Transverse colon (tissue), 4 donors: ENCODE measurements around the gene SPACDR. TPM values are rescaled to one million over a fixed set of nuclear protein-coding genes. Genes with fewer than 3 reads are reported as not detected.

Experiments
- DNase-seq: peaks from one replicate; pipeline ENCODE4 v3.0.0-alpha.2; 2019
- H3K27ac ChIP-seq, 4 donors: fragments of 200-600 bp; sonication (generic); 2 replicates each; pipeline ENCODE4 v1.5.1; 2016 to 2018; ENCODE audit warnings: inconsistent platforms in 4 of 4
- H3K27me3 ChIP-seq: fragments of 200-600 bp; sonication (generic); 2 replicates; pipeline ENCODE4 v1.5.1; 2017; ENCODE audit warnings: inconsistent platforms
- H3K36me3 ChIP-seq, 4 donors: fragments of 200-600 bp; sonication (generic); 2 replicates each; pipeline ENCODE4 v1.5.1; 2017 to 2019; ENCODE audit warnings: inconsistent platforms in 4 of 4
- H3K4me1 ChIP-seq, 4 donors: fragments of 200-600 bp; sonication (generic); 2 replicates each; pipeline ENCODE4 v1.5.1; 2017 to 2020; ENCODE audit warnings: inconsistent platforms in 4 of 4
- H3K4me3 ChIP-seq, 4 donors: fragments of 200-600 bp; sonication (generic); 1 replicate in 1 of 4; 2 replicates in 3 of 4; pipeline versions ENCODE4 v1.5.1 to v1.6.1; 2017 to 2019; ENCODE audit warnings: inconsistent platforms in 4 of 4
- H3K9me3 ChIP-seq, 2 donors: fragments of 200-600 bp; sonication (generic); 2 replicates each; pipeline ENCODE4 v1.5.1; 2017 to 2019; ENCODE audit warnings: inconsistent platforms in 2 of 2
- CTCF ChIP-seq, 5 experiments: fragments of 200-600 bp in 3 of 5; fragments of 450-650 bp in 2 of 5; sonication (generic) in 3 of 5; IDR thresholded peaks; 1 replicate in 2 of 5; 2 replicates in 3 of 5; pipeline ENCODE4 v1.5.1; 2016 to 2017; ENCODE audit warnings: antibody characterized with exemption in 5 of 5, inconsistent platforms in 3 of 5, mild to moderate bottlenecking in 2 of 5, moderate library complexity in 1 of 5
- EP300 ChIP-seq: sonication (generic); formaldehyde crosslinking; IDR thresholded peaks from one replicate; pipeline ENCODE4 v1.6.1; 2017; ENCODE audit warnings: antibody characterized with exemption, low read depth
- POLR2A ChIP-seq: fragments of 450-650 bp; IDR thresholded peaks from one replicate; pipeline ENCODE4 v1.6.1; 2016; ENCODE audit warnings: antibody characterized with exemption, mild to moderate bottlenecking, moderate library complexity
- POLR2AphosphoS5 ChIP-seq, 3 donors: sonication (generic); formaldehyde crosslinking; IDR thresholded peaks; one replicate each; pipeline ENCODE4 v1.6.1; 2016; ENCODE audit warnings: antibody characterized with exemption in 3 of 3
- WGBS, 2 donors: methylation state at CpG; one replicate each; pipeline ENCODE4 v1.1.5; 2018; ENCODE audit warnings: low coverage in 1 of 2; 5-methylcytosine and 5-hydroxymethylcytosine counted together
- in situ Hi-C, 4 donors: fragments of 200-750 bp; cut with MboI; loops; one replicate each; pipeline versions ENCODE4 v1.15.0 to v1.15.1; 2017; ENCODE audit warnings: low sequenced_read_pairs in 3 of 4, low pct_ligation_motif_present in 1 of 4, low pct_unique_long_range_greater_than_20kb in 1 of 4
- intact Hi-C: fragments of 100-400 bp; cut with DNase I; formaldehyde crosslinking; loops from one replicate; pipeline ENCODE4 v1.15.1; 2023; ENCODE audit warnings: low total_unique reads
- total RNA-seq, 4 donors: library from RNA; depleted of rRNA; stranded (reverse); fragments of >200 nt; gene quantifications; one replicate each; pipeline ENCODE4 v1.1.0, GENCODE V29; 2016

SPACDR gene
- total RNA-seq, 4 donors from 2014 or later = not detected

DNA sequence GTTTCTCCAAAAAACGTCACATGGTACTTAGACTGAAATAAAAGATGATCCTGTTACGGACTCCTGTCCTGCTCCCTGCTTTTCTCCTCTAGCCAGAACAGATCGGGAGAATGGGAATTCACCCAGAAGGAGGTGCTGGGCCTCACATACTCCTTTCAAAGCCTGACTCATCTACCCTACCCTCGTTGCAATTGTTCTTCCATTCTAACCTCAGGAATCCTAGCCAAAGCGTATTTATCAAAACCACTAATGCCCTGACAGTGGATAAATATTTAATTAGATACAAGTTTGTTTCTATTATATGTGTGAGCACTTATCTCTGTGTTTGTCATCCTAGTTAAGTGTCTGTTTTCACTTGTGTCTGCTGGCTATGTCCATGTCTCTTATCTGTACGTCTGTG lies 57.3 kb downstream of the SPACDR start:
- 58 to 67% methylated on average over 6 of the region's 6 CpGs for WGBS, 2 donors
- Histone ChIP-seq H3K4me3 (no peak overlapping the region), H3K27me3 (peaks cover 3% of the 10 kb centered on the region), H3K36me3 (no peaks in the 10 kb centered on the region), H3K9me3 (no peaks in the 10 kb centered on the region), H3K4me1 (no peaks in the 10 kb centered on the region), H3K27ac (no peak overlapping the region)
- in situ Hi-C loops (no loop called here), intact Hi-C loops (no loop called here)
- TF ChIP-seq CTCF (IDR thresholded peaks at IDR 0.05) (no peak), POLR2AphosphoS5 (IDR thresholded peaks at IDR 0.05) (no peak), EP300 (no peak), POLR2A (no peak)
- DNase-seq = no peak

Other genes starting within 250 kb of the SPACDR start
- gene PVRIG, start 244.3 kb downstream of the SPACDR start, total RNA-seq = 1 to 10 TPM in 2 of 4 donors, not detected in 2; 2.2 to 4.3 TPM
- not detected for gene SPDYE3, start 156.6 kb downstream of the SPACDR start, total RNA-seq
- 100 to 1,000 TPM in 2 of 4 donors, 10 to 100 TPM in 2; 80.0 to 239 (median 113) TPM for gene PILRB, start 106.1 kb downstream of the SPACDR start, total RNA-seq
- 1 to 10 TPM in 2 of 4 donors, not detected in 2; 1.9 to 4.9 TPM for gene PILRA, start 90.8 kb downstream of the SPACDR start, total RNA-seq
- gene ZCWPW1, start 35.6 kb downstream of the SPACDR start, total RNA-seq = 1 to 10 TPM in 1 of 4 donors, under 1 TPM in 2, not detected in 1; 0.68 to 2.4 (median 0.80) TPM
- gene MEPCE, start 34.4 kb downstream of the SPACDR start, total RNA-seq = 10 to 100 TPM; 25.9 to 41.9 (median 30.5) TPM
- gene PPP1R35, start 27.8 kb downstream of the SPACDR start, total RNA-seq = 10 to 100 TPM; 17.1 to 98.4 (median 37.2) TPM
- gene TSC22D4, start 15.0 kb upstream of the SPACDR start, total RNA-seq = 100 to 1,000 TPM in 1 of 4 donors, 10 to 100 TPM in 3; 41.6 to 101 (median 67.6) TPM
- 1 to 10 TPM in 1 of 4 donors, under 1 TPM in 1, not detected in 2; 0.41 to 1.4 TPM for gene NYAP1, start 19.7 kb upstream of the SPACDR start, total RNA-seq
- gene AGFG2, start 74.9 kb upstream of the SPACDR start, total RNA-seq = 100 to 1,000 TPM in 2 of 4 donors, 10 to 100 TPM in 2; 63.8 to 154 (median 102) TPM
- 10 to 100 TPM in 1 of 4 donors, 1 to 10 TPM in 1, under 1 TPM in 1, not detected in 1; 0.96 to 52.4 (median 2.7) TPM for gene SAP25, start 109.6 kb upstream of the SPACDR start, total RNA-seq
- 100 to 1,000 TPM; 115 to 508 (median 151) TPM for gene LRCH4, start 121.9 kb upstream of the SPACDR start, total RNA-seq
- under 1 TPM in 2 of 4 donors, not detected in 2; 0.14 to 0.79 TPM for gene FBXO24, start 122.1 kb upstream of the SPACDR start, total RNA-seq
- 10 to 100 TPM in 2 of 4 donors, 1 to 10 TPM in 2; 5.6 to 46.2 (median 11.7) TPM for gene PCOLCE, start 138.1 kb upstream of the SPACDR start, total RNA-seq
- 10 to 100 TPM; 13.5 to 39.6 (median 18.4) TPM for gene MOSPD3, start 148.3 kb upstream of the SPACDR start, total RNA-seq
- under 1 TPM in 3 of 4 donors, not detected in 1; 0.60 to 0.68 (median 0.64) TPM for gene TFR2, start 177.3 kb upstream of the SPACDR start, total RNA-seq
- not detected for gene ACTL6B, start 192.2 kb upstream of the SPACDR start, total RNA-seq
- gene GNB2, start 209.5 kb upstream of the SPACDR start, total RNA-seq = 100 to 1,000 TPM; 192 to 301 (median 246) TPM
- 100 to 1,000 TPM in 1 of 4 donors, 10 to 100 TPM in 3; 25.4 to 104 (median 51.8) TPM for gene GIGYF1, start 230.0 kb upstream of the SPACDR start, total RNA-seq
- gene POP7, start 241.9 kb upstream of the SPACDR start, total RNA-seq = 10 to 100 TPM; 10.7 to 58.7 (median 34.1) TPM